Spleen (tissue), 11 donors: Measurements from ENCODE around the gene TMBIM4. TPM values are rescaled to one million over a fixed set of nuclear protein-coding genes. Genes with fewer than 3 reads are reported as not detected.

Experiments
- DNase-seq: peaks from one replicate; pipeline ENCODE4 v3.0.0-alpha.2; 2020
- H3K27ac ChIP-seq, 8 donors: fragments of 200-600 bp; sonication (generic) in 7 of 8; 1 replicate in 4 of 8; 2 replicates in 4 of 8; pipeline versions ENCODE4 v1.5.0 to v1.8.0; 2016 to 2021; ENCODE audit warnings: inconsistent platforms in 4 of 8, mild to moderate bottlenecking in 4 of 8, moderate library complexity in 1 of 8
- H3K27me3 ChIP-seq, 7 donors: fragments of 200-600 bp; sonication (generic) in 6 of 7; replicated peaks in 1 of 7; 1 replicate in 4 of 7; 2 replicates in 3 of 7; pipeline versions ENCODE4 v1.5.0 to v1.8.0; 2016 to 2021; ENCODE audit warnings: inconsistent platforms in 3 of 7, mild to moderate bottlenecking in 1 of 7
- H3K36me3 ChIP-seq, 6 donors: fragments of 200-600 bp; sonication (generic) in 5 of 6; 1 replicate in 4 of 6; 2 replicates in 2 of 6; pipeline versions ENCODE4 v1.5.0 to v1.8.0; 2016 to 2021; ENCODE audit warnings: inconsistent platforms in 2 of 6
- H3K4me1 ChIP-seq, 6 donors: fragments of 200-600 bp; sonication (generic) in 5 of 6; 1 replicate in 3 of 6; 2 replicates in 3 of 6; pipeline versions ENCODE4 v1.5.0 to v1.8.0; 2016 to 2021; ENCODE audit warnings: inconsistent platforms in 3 of 6
- H3K4me3 ChIP-seq, 8 donors: fragments of 200-600 bp; sonication (generic) in 7 of 8; 1 replicate in 4 of 8; 2 replicates in 4 of 8; pipeline versions ENCODE4 v1.5.0 to v1.8.0; 2016 to 2021; ENCODE audit warnings: inconsistent platforms in 4 of 8, mild to moderate bottlenecking in 4 of 8, moderate library complexity in 2 of 8
- H3K9me3 ChIP-seq, 8 donors: fragments of 200-600 bp; sonication (generic) in 7 of 8; 1 replicate in 4 of 8; 2 replicates in 4 of 8; pipeline versions ENCODE4 v1.5.0 to v1.8.0; 2016 to 2021; ENCODE audit warnings: inconsistent platforms in 4 of 8
- CTCF ChIP-seq, 11 experiments: fragments of 200-600 bp in 7 of 11; fragments of 450-650 bp in 4 of 11; sonication (generic) in 4 of 11; IDR thresholded peaks in 8 of 11; conservative IDR thresholded peaks in 3 of 11; 1 replicate in 7 of 11; 2 replicates in 4 of 11; pipeline versions ENCODE4 v1.4.0 to v1.8.0; 2016 to 2021; ENCODE audit warnings: antibody characterized with exemption in 11 of 11, inconsistent platforms in 4 of 11, mild to moderate bottlenecking in 1 of 11
- POLR2A ChIP-seq, 3 donors: fragments of 450-650 bp; IDR thresholded peaks; one replicate each; pipeline ENCODE4 v1.5.1; 2017; ENCODE audit warnings: antibody characterized with exemption in 3 of 3, mild to moderate bottlenecking in 1 of 3
- POLR2AphosphoS5 ChIP-seq, 3 donors: sonication (generic); formaldehyde crosslinking; IDR thresholded peaks; one replicate each; pipeline ENCODE4 v1.5.1; 2017; ENCODE audit warnings: antibody characterized with exemption in 3 of 3
- WGBS, 5 donors: extraction: QIAGEN DNeasy Blood & Tissue Kit in 3 of 5; methylation state at CpG; one replicate each; pipeline versions ENCODE4 v1.1.5 to v1.1.7; 2013 to 2018; 5-methylcytosine and 5-hydroxymethylcytosine counted together
- intact Hi-C: fragments of 100-400 bp; cut with DNase I; formaldehyde crosslinking; loops from one replicate; pipeline ENCODE4 v1.15.0; 2023; ENCODE audit warnings: low total_unique reads
- polyA plus RNA-seq, 3 donors: library from polyadenylated mRNA; stranded (reverse); fragments of 200-250 nt; gene quantifications; one replicate each; pipeline ENCODE4 v1.2.1, GENCODE V29; 2013
- total RNA-seq, 7 donors: library from RNA; depleted of rRNA in 3 of 7; stranded (reverse); fragments of >200 nt in 3 of 7; fragmentation: NEBNext Ultra II Directional in 4 of 7; extraction: Animal tissue kit (Norgen Biotek cat#: 25700) in 4 of 7; gene quantifications; one replicate each; pipeline versions ENCODE4 v1.1.0 to v1.2.1, GENCODE V29; 2016 to 2021
- donor health status: healthy with polysubstance abuse.
- donor health status: DM: no; HTN: no; CAD: no; lungs with moderate emphysema.
- donor health status: DM: no; HTN: no; CAD: no.
- donor health status: Bipolar disorder and iron deficiency.
- donor health status: healthy.
- donor health status: DM: no; HTN: no; CAD: no.
- donor health status: DM: yes; HTN: yes; CAD: no.

TMBIM4 gene
- total and polyA plus RNA-seq, 10 donors, result 93.4 to 257 (median 132) TPM

- Histone ChIP-seq H3K4me1 (peaks cover 0 to 14% (median 0%) of the 10 kb centered on the region in 6 donors), H3K27ac (no peak overlapping the region), H3K9me3 (no peaks in the 10 kb centered on the region), H3K36me3 (peaks cover 0 to 30% (median 12%) of the 10 kb centered on the region in 6 donors), H3K27me3 (no peaks in the 10 kb centered on the region), H3K4me3 (no peak overlapping the region)
- intact Hi-C loops, result no loop called here
- TF ChIP-seq POLR2AphosphoS5 (IDR thresholded peaks at IDR 0.05), result no peak
- no peak for TF ChIP-seq POLR2A (IDR thresholded peaks at IDR 0.05)
- no peak for DNase-seq
- WGBS, 5 donors, result 92 to 97% (median 95%) methylated on average over 2 of the region's 2 CpGs
Measured at GRCh38 chr12:66117242-66117641, 52.6 kb downstream of the TMBIM4 start.

GRCh38 chr12:66115071-66115600, 54.7 kb downstream of the TMBIM4 start:
- TF ChIP-seq POLR2A (IDR thresholded peaks at IDR 0.05) (no peak), CTCF (IDR thresholded peaks at IDR 0.05 in 8 of 11, conservative IDR thresholded peaks at IDR 0.05 in 3 of 11) (no peak), POLR2AphosphoS5 (IDR thresholded peaks at IDR 0.05) (no peak)
- no peak overlapping the region for H3K27ac ChIP-seq
- H3K27me3 ChIP-seq, result no peaks in the 10 kb centered on the region
- WGBS, 5 donors, result 79 to 88% (median 81%) methylated on average over 4 of the region's 4 CpGs
- no peak overlapping the region for H3K4me3 ChIP-seq
- DNase-seq, result no peak
- H3K36me3 ChIP-seq, result peaks cover 0 to 8% (median 0%) of the 10 kb centered on the region in 6 donors
- intact Hi-C loops, result no loop called here
- no peaks in the 10 kb centered on the region for H3K9me3 ChIP-seq
- peaks cover 0 to 10% (median 0%) of the 10 kb centered on the region in 6 donors for H3K4me1 ChIP-seq

GRCh38 chr12:66113471-66113870, 56.3 kb downstream of the TMBIM4 start:
- Histone ChIP-seq H3K27me3 (no peaks in the 10 kb centered on the region), H3K4me3 (no peak overlapping the region), H3K9me3 (no peaks in the 10 kb centered on the region), H3K4me1 (no peaks in the 10 kb centered on the region), H3K36me3 (peaks cover 0 to 5% (median 0%) of the 10 kb centered on the region in 6 donors), H3K27ac (no peak overlapping the region)
- intact Hi-C loops, result no loop called here
- TF ChIP-seq CTCF (IDR thresholded peaks at IDR 0.05 in 8 of 11, conservative IDR thresholded peaks at IDR 0.05 in 3 of 11) (no peak), POLR2AphosphoS5 (IDR thresholded peaks at IDR 0.05) (no peak)
- no peak for DNase-seq
- 95 to 100% (median 100%) methylated on average over 1 of the region's 1 CpG for WGBS, 5 donors

- no peaks in the 10 kb centered on the region for H3K36me3 ChIP-seq
- no peak for DNase-seq
- intact Hi-C loops, result no loop called here
- no peaks in the 10 kb centered on the region for H3K27me3 ChIP-seq
- no peaks in the 10 kb centered on the region for H3K9me3 ChIP-seq
- H3K27ac ChIP-seq, result no peak overlapping the region
- H3K4me3 ChIP-seq, result no peak overlapping the region
- peaks cover 0 to 8% (median 3%) of the 10 kb centered on the region in 6 donors for H3K4me1 ChIP-seq
- no peak for TF ChIP-seq CTCF (IDR thresholded peaks at IDR 0.05 in 8 of 11, conservative IDR thresholded peaks at IDR 0.05 in 3 of 11)
- TF ChIP-seq POLR2A (IDR thresholded peaks at IDR 0.05), result no peak
- no peak for TF ChIP-seq POLR2AphosphoS5 (IDR thresholded peaks at IDR 0.05)
Measured at GRCh38 chr12:66111605-66112004, 58.2 kb downstream of the TMBIM4 start.
